ENCODE data around the gene MNAT1.
A peak's percentile ranks its signal among the peaks of the same experiment; 100 is the strongest.

The MNAT1 gene

GRCh38 chr14:60970146-60970545 is 235.6 kb downstream of the MNAT1 start:
- Histone ChIP-seq H3K4me3 (ENCODE audit: low read length) (no peak overlapping the region), H3K27me3 (ENCODE audit: control insufficient read depth, insufficient read depth, low read length) (no peaks in the 10 kb centered on the region), H3K4me2 (ENCODE audit: low read length) (no peak overlapping the region), H3K36me3 (ENCODE audit: insufficient read depth, low read length) (peaks cover 15% of the 10 kb centered on the region), H3K9ac (ENCODE audit: low read depth, low read length) (no peak overlapping the region), H3K9me3 (replicated peaks; ENCODE audit: low read length) (no peaks in the 10 kb centered on the region), H3K4me1 (ENCODE audit: control insufficient read depth, insufficient read depth, low read length) (peaks cover 16% of the 10 kb centered on the region)

- H3K36me3 ChIP-seq (ENCODE audit: insufficient read depth, low read length): peaks cover 25% of the 10 kb centered on the region
- no peak overlapping the region for H3K9ac ChIP-seq (ENCODE audit: low read depth, low read length)
- no peak overlapping the region for H3K4me2 ChIP-seq (ENCODE audit: low read length)
- H3K4me1 ChIP-seq (ENCODE audit: control insufficient read depth, insufficient read depth, low read length): peaks cover 8% of the 10 kb centered on the region
- no peaks in the 10 kb centered on the region for H3K9me3 ChIP-seq (replicated peaks; ENCODE audit: low read length)
- H3K27me3 ChIP-seq (ENCODE audit: control insufficient read depth, insufficient read depth, low read length): no peaks in the 10 kb centered on the region
- H3K4me3 ChIP-seq (ENCODE audit: low read length): no peak overlapping the region
Measured at GRCh38 chr14:60971271-60971670, 236.7 kb downstream of the MNAT1 start.

DNA sequence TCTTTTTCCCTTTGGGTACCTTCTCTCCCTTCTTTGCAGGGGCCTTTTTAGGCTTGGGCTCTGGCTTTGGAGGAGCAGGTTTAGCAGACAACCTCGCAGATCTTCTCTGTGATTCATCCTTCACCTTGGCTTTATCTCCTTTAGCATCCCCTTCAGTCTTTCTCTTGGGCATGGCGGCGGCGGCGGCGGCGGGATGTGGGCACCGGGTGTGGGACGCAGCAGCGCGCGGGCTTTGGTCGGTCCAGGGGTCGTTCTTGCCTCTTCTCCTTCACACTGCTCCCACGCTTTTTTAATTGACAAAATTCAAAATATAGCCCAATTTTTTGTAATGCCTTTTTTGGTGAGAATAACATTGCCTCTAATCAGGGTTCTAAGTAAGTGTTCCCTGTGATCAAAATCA is 237.7 kb downstream of the MNAT1 start:
- Histone ChIP-seq H3K4me1 (ENCODE audit: control insufficient read depth, insufficient read depth, low read length) (peaks cover 8% of the 10 kb centered on the region), H3K36me3 (ENCODE audit: insufficient read depth, low read length) (peaks cover 35% of the 10 kb centered on the region), H3K27me3 (ENCODE audit: control insufficient read depth, insufficient read depth, low read length) (no peaks in the 10 kb centered on the region), H3K4me3 (ENCODE audit: low read length) (no peak overlapping the region), H3K9me3 (replicated peaks; ENCODE audit: low read length) (no peaks in the 10 kb centered on the region), H3K9ac (ENCODE audit: low read depth, low read length) (no peak overlapping the region), H3K4me2 (ENCODE audit: low read length) (no peak overlapping the region)

DNA sequence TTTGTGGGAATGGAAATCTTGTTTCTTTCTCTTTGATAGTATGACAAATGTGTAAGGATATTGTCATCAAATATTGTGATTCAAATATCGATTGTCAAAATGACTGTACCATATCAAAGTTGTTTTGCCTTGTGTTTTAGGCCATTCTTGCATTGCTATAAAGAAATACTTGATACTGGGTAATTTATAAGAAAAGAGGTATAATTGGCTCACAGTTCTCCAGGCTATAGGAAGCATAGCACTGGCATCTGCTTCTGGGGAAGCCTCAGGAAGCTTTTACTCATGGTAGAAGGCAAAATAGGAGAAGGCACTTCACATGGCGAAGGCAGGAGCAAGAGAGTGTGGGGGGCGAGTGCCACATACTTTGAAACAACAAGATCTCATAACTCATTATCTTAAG is 238.5 kb downstream of the MNAT1 start:
- Histone ChIP-seq H3K27me3 (ENCODE audit: control insufficient read depth, insufficient read depth, low read length) (no peaks in the 10 kb centered on the region), H3K36me3 (ENCODE audit: insufficient read depth, low read length) (peaks cover 35% of the 10 kb centered on the region), H3K9me3 (replicated peaks; ENCODE audit: low read length) (no peaks in the 10 kb centered on the region), H3K4me1 (ENCODE audit: control insufficient read depth, insufficient read depth, low read length) (peaks cover 8% of the 10 kb centered on the region), H3K4me3 (ENCODE audit: low read length) (no peak overlapping the region), H3K4me2 (ENCODE audit: low read length) (no peak overlapping the region), H3K9ac (ENCODE audit: low read depth, low read length) (no peak overlapping the region)

GRCh38 chr14:60974090-60974651 is 239.6 kb downstream of the MNAT1 start:
- Histone ChIP-seq H3K9ac (ENCODE audit: low read depth, low read length) (no peak overlapping the region), H3K4me1 (ENCODE audit: control insufficient read depth, insufficient read depth, low read length) (peaks cover 14% of the 10 kb centered on the region), H3K9me3 (replicated peaks; ENCODE audit: low read length) (no peaks in the 10 kb centered on the region), H3K4me3 (ENCODE audit: low read length) (no peak overlapping the region), H3K36me3 (ENCODE audit: insufficient read depth, low read length) (peaks cover 35% of the 10 kb centered on the region), H3K4me2 (ENCODE audit: low read length) (no peak overlapping the region), H3K27me3 (ENCODE audit: control insufficient read depth, insufficient read depth, low read length) (no peaks in the 10 kb centered on the region)

DNA sequence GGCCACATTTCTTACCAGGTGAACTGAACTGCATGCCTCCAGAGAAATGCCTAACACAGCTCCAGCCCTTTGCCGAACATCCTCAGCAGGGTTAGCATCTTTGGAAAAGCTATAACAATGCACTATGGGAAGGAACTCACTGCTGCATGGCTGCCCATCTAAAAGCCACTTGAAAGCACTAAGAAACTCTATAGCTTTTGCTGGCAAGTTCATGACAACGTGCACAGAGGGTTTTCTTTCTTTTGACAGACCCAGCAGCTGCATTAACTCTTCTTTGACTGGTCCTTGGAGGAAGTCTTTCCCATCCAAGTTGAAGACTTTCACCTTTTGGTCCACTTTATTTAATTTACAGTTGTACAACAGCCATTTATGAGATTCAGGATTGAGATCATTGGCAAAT is 241.0 kb downstream of the MNAT1 start:
- H3K36me3 ChIP-seq (ENCODE audit: insufficient read depth, low read length): peaks cover 35% of the 10 kb centered on the region
- no peaks in the 10 kb centered on the region for H3K9me3 ChIP-seq (replicated peaks; ENCODE audit: low read length)
- no peak overlapping the region for H3K9ac ChIP-seq (ENCODE audit: low read depth, low read length)
- H3K4me3 ChIP-seq (ENCODE audit: low read length): no peak overlapping the region
- H3K27me3 ChIP-seq (ENCODE audit: control insufficient read depth, insufficient read depth, low read length): no peaks in the 10 kb centered on the region
- H3K4me1 ChIP-seq (ENCODE audit: control insufficient read depth, insufficient read depth, low read length): peaks cover 22% of the 10 kb centered on the region
- no peak overlapping the region for H3K4me2 ChIP-seq (ENCODE audit: low read length)

GRCh38 chr14:60977847-60978246 is 243.3 kb downstream of the MNAT1 start:
- peak overlapping the region; percentile 33 for H3K4me3 ChIP-seq (ENCODE audit: low read length)
- H3K4me1 ChIP-seq (ENCODE audit: control insufficient read depth, insufficient read depth, low read length): peaks cover 30% of the 10 kb centered on the region
- no peaks in the 10 kb centered on the region for H3K9me3 ChIP-seq (replicated peaks; ENCODE audit: low read length)
- peak overlapping the region; percentile 50 for H3K4me2 ChIP-seq (ENCODE audit: low read length)
- no peaks in the 10 kb centered on the region for H3K27me3 ChIP-seq (ENCODE audit: control insufficient read depth, insufficient read depth, low read length)
- peaks cover 35% of the 10 kb centered on the region for H3K36me3 ChIP-seq (ENCODE audit: insufficient read depth, low read length)
- H3K9ac ChIP-seq (ENCODE audit: low read depth, low read length): peak overlapping the region; percentile 2

DNA sequence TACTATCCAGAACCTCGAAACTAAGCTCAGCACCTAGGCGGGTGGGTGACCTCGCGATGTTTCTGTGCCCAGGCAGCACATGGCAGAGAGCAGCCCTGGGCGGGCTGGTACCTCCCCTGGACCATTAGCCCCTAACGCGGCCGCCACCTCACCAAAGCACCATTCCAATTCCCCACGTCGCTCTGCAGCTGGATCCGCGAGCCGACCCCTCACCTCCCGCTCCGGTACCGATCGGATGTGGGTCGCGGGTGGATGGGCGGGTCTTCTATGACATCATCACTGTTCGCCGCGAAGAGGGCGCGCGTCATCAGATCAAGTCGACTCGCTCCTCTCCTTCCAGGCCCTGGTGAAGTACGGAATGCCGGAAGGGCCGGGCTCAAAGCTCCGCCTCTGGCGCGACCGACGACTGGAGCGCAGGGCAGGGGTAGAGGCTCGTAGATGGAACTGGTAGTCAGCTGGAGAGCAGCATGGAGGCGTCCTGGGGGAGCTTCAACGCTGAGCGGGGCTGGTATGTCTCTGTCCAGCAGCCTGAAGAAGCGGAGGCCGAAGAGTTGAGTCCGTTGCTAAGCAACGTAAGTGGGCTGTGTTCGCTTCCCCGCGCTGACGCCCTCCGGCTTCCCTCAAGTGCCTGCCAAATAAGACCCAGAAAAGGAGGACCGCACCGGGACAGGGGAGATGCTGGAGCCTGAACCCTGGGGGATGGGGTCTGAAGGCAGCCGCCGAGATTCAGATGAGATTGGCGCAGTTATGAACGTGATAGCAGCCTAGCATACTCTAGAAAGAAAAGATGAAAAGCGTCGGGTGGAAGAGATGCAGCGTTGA is 246.5 kb downstream of the MNAT1 start, which contains the start of the genes SLC38A6 and TRMT5:
TSS of gene SLC38A6 (plus strand) at position 435 of the 822 bp plus-strand sequence. CDS start at position 468, 33 bp downstream.
TSS of gene TRMT5 (minus strand) at position 269 of the 822 bp plus-strand sequence. CDS start at position 163, 106 bp downstream.
- H3K4me2 ChIP-seq (ENCODE audit: low read length): peak within 1 kb of the TSS; percentile 93
- peak within 1 kb of the TSS; percentile 87 for H3K4me3 ChIP-seq (ENCODE audit: low read length)
- no peaks in the 10 kb centered on the region for H3K9me3 ChIP-seq (replicated peaks; ENCODE audit: low read length)
- no peaks in the 10 kb centered on the region for H3K27me3 ChIP-seq (ENCODE audit: control insufficient read depth, insufficient read depth, low read length)
- peaks cover 27% of the 10 kb centered on the region for H3K36me3 ChIP-seq (ENCODE audit: insufficient read depth, low read length)
- peak within 1 kb of the TSS; percentile 90 for H3K9ac ChIP-seq (ENCODE audit: low read depth, low read length)
- H3K4me1 ChIP-seq (ENCODE audit: control insufficient read depth, insufficient read depth, low read length): peaks cover 43% of the 10 kb centered on the region

DNA sequence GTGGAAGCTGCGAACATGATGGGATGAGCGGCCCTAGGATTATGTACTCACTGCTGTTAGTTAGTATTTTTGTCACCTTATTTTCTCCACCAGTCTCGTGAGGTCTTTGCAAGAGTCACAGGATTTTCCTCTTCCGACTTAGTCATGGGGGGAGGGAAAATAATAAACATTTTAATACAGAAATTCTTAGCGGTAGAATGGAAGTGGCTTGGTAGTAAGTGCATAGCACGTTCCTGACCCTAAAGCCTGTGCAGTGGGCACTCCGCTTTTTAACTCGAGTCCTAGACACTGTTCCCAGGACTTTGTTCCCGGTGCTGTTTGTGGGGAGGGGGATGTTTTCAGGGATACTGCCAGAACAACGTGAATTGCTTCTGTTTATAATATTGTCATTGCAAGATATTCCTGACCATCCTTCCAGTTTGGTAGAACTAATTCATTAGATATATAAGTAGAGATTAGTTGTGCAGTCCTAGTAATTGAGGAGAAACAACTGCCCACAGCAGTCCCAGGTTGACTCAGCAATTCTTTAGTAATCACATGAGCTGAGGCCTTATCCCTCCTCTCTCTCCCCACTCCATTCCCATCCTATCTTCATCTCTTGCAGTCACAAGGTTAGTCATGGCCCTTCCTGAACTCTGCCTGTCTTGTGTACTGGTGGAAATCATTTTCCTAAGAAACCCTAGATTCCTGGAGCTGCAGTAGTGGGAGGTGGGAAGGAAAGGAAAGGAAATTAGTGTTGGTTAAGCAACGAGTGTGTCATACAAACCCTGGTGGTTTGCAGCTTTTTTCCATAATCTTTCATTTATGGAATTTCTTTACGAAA is 247.3 kb downstream of the MNAT1 start:
- Histone ChIP-seq H3K27me3 (ENCODE audit: control insufficient read depth, insufficient read depth, low read length) (no peaks in the 10 kb centered on the region), H3K4me2 (ENCODE audit: low read length) (peak overlapping the region; percentile 93), H3K4me3 (ENCODE audit: low read length) (peak overlapping the region; percentile 87), H3K9ac (ENCODE audit: low read depth, low read length) (peak overlapping the region; percentile 90), H3K9me3 (replicated peaks; ENCODE audit: low read length) (no peaks in the 10 kb centered on the region), H3K4me1 (ENCODE audit: control insufficient read depth, insufficient read depth, low read length) (peaks cover 43% of the 10 kb centered on the region), H3K36me3 (ENCODE audit: insufficient read depth, low read length) (peaks cover 27% of the 10 kb centered on the region)

GRCh38 chr14:60984196-60984595 is 249.6 kb downstream of the MNAT1 start:
- peaks cover 45% of the 10 kb centered on the region for H3K36me3 ChIP-seq (ENCODE audit: insufficient read depth, low read length)
- H3K4me1 ChIP-seq (ENCODE audit: control insufficient read depth, insufficient read depth, low read length): peaks cover 28% of the 10 kb centered on the region
- no peak overlapping the region for H3K9ac ChIP-seq (ENCODE audit: low read depth, low read length)
- H3K4me3 ChIP-seq (ENCODE audit: low read length): no peak overlapping the region
- H3K27me3 ChIP-seq (ENCODE audit: control insufficient read depth, insufficient read depth, low read length): no peaks in the 10 kb centered on the region
- no peaks in the 10 kb centered on the region for H3K9me3 ChIP-seq (replicated peaks; ENCODE audit: low read length)
- H3K4me2 ChIP-seq (ENCODE audit: low read length): peak overlapping the region; percentile 93

GRCh38 chr14:60986500-60986899 is 251.9 kb downstream of the MNAT1 start:
- H3K27me3 ChIP-seq (ENCODE audit: control insufficient read depth, insufficient read depth, low read length): no peaks in the 10 kb centered on the region
- peaks cover 65% of the 10 kb centered on the region for H3K36me3 ChIP-seq (ENCODE audit: insufficient read depth, low read length)
- H3K9me3 ChIP-seq (replicated peaks; ENCODE audit: low read length): no peaks in the 10 kb centered on the region
- no peak overlapping the region for H3K4me3 ChIP-seq (ENCODE audit: low read length)
- peaks cover 21% of the 10 kb centered on the region for H3K4me1 ChIP-seq (ENCODE audit: control insufficient read depth, insufficient read depth, low read length)
- H3K9ac ChIP-seq (ENCODE audit: low read depth, low read length): no peak overlapping the region
- peak overlapping the region; percentile 23 for H3K4me2 ChIP-seq (ENCODE audit: low read length)
